ENCODE results near the gene HCN4. TPM values are rescaled to one million over a fixed set of nuclear protein-coding genes. Genes with fewer than 3 reads are reported as not detected.

Gene HCN4
- total RNA-seq, 1 donor from 2014 or later, result not detected

- intact Hi-C loops (cut with micrococcal nuclease), result no loop called here
These were observed 21.9 kb downstream of the HCN4 start for GRCh38 chr15:73346735-73347312.

GRCh38 chr15:73345658-73346057 is 23.1 kb downstream of the HCN4 start:
- intact Hi-C loops (cut with micrococcal nuclease), result no loop called here

GRCh38 chr15:73344056-73344455 is 24.7 kb downstream of the HCN4 start:
- intact Hi-C loops (cut with micrococcal nuclease), result no loop called here

- intact Hi-C loops (cut with micrococcal nuclease), result no loop called here
These were observed 26.7 kb downstream of the HCN4 start for GRCh38 chr15:73341886-73342600.

- intact Hi-C loops (cut with micrococcal nuclease), result no loop called here
These were observed 28.1 kb downstream of the HCN4 start for GRCh38 chr15:73340502-73341192.

GRCh38 chr15:73338606-73339374 is 30.0 kb downstream of the HCN4 start:
- intact Hi-C loops (cut with micrococcal nuclease), result no loop called here

GRCh38 chr15:73338058-73338457 is 30.7 kb downstream of the HCN4 start:
- intact Hi-C loops (cut with micrococcal nuclease), result no loop called here

GRCh38 chr15:73337187-73337586 is 31.6 kb downstream of the HCN4 start:
- intact Hi-C loops (cut with micrococcal nuclease), result no loop called here

- intact Hi-C loops (cut with micrococcal nuclease), result no loop called here
These were observed 32.0 kb downstream of the HCN4 start for GRCh38 chr15:73336756-73337155.

GRCh38 chr15:73335471-73335870 is 33.3 kb downstream of the HCN4 start:
- intact Hi-C loops (cut with micrococcal nuclease), result no loop called here

GRCh38 chr15:73335026-73335425 is 33.7 kb downstream of the HCN4 start:
- intact Hi-C loops (cut with micrococcal nuclease), result no loop called here

GRCh38 chr15:73334086-73334485 is 34.7 kb downstream of the HCN4 start:
- intact Hi-C loops (cut with micrococcal nuclease), result no loop called here

GRCh38 chr15:73333001-73333400 is 35.8 kb downstream of the HCN4 start:
- intact Hi-C loops (cut with micrococcal nuclease), result no loop called here

GRCh38 chr15:73331991-73332925 is 36.5 kb downstream of the HCN4 start:
- intact Hi-C loops (cut with micrococcal nuclease), result no loop called here

GRCh38 chr15:73331501-73331900 is 37.3 kb downstream of the HCN4 start:
- intact Hi-C loops (cut with micrococcal nuclease), result no loop called here

- intact Hi-C loops (cut with micrococcal nuclease), result no loop called here
These were observed 38.3 kb downstream of the HCN4 start for GRCh38 chr15:73330206-73331051.

- intact Hi-C loops (cut with micrococcal nuclease), result no loop called here
These were observed 39.1 kb downstream of the HCN4 start for GRCh38 chr15:73329501-73330200.

GRCh38 chr15:73328981-73329380 is 39.8 kb downstream of the HCN4 start:
- intact Hi-C loops (cut with micrococcal nuclease), result no loop called here

GRCh38 chr15:73328149-73328820 is 40.5 kb downstream of the HCN4 start:
- intact Hi-C loops (cut with micrococcal nuclease), result no loop called here
